RWPE2 (cell line): ENCODE measurements around the gene NTMT2.

ENCODE experiments used
- ATAC-seq: fragments of 200-7000 bp; cut with Tn5 transposase; 3 replicates; pipeline ENCODE4 v1.9.1; 2021; ENCODE audit warnings: low read depth
- DNase-seq: peaks from one replicate; pipeline ENCODE4 v3.0.0-alpha.2; 2020; ENCODE audit warnings: low spot score
- H3K27ac ChIP-seq: fragments of 450-650 bp; 2 replicates; pipeline ENCODE4 v1.5.1; 2017; ENCODE audit warnings: mild to moderate bottlenecking; ENCODE audit not compliant: poor library complexity, severe bottlenecking
- H3K27me3 ChIP-seq: fragments of 250-450 bp; sonication (Bioruptor Pico); 2 replicates; pipeline ENCODE4 v1.5.1; 2021; ENCODE audit warnings: mild to moderate bottlenecking, moderate library complexity; ENCODE audit not compliant: insufficient read depth, poor library complexity, severe bottlenecking
- H3K36me3 ChIP-seq: fragments of 250-450 bp; sonication (Bioruptor Pico); 2 replicates; pipeline ENCODE4 v1.5.1; 2020; ENCODE audit warnings: low read depth, mild to moderate bottlenecking, moderate library complexity
- H3K4me1 ChIP-seq: fragments of 250-450 bp; sonication (Bioruptor Pico); 2 replicates; pipeline ENCODE4 v1.5.1; 2021; ENCODE audit warnings: mild to moderate bottlenecking, moderate library complexity; ENCODE audit not compliant: insufficient read depth, poor library complexity, severe bottlenecking
- H3K4me3 ChIP-seq: fragments of 250-450 bp; sonication (Bioruptor Pico); 2 replicates; pipeline ENCODE4 v1.5.1; 2021; ENCODE audit warnings: mild to moderate bottlenecking, moderate library complexity; ENCODE audit not compliant: severe bottlenecking
- H3K9me3 ChIP-seq: fragments of 250-450 bp; sonication (Bioruptor Pico); 2 replicates; pipeline ENCODE4 v1.5.1; 2021; ENCODE audit warnings: mild to moderate bottlenecking, moderate library complexity; ENCODE audit not compliant: severe bottlenecking
- TF ChIP-seq, protein P1 (sequence below): fragments of 450-650 bp; IDR thresholded peaks from one replicate; pipeline ENCODE4 v1.5.1; 2017; ENCODE audit warnings: mild to moderate bottlenecking, moderate library complexity; ENCODE audit not compliant: poor library complexity, severe bottlenecking

The NTMT2 gene

DNA sequence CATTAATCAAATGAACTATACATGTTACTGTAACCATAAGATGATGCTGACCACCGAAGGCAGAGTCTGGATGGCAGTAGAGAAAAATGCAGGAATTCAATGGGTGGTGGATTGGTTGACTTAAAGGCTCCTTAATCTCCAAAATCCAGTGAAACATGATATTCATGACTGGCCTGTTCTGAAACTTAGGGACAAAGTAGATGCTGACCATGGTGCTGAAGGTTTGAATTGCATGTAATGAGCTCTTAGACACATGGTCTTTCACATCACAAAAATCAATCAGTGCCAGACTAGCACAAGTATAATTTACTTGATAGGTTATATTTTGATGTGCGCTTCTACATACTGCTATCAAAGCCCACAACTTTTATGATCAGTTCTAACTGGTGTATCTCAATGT lies 30.9 kb upstream of the NTMT2 start:
- TF ChIP-seq, protein P1, sequence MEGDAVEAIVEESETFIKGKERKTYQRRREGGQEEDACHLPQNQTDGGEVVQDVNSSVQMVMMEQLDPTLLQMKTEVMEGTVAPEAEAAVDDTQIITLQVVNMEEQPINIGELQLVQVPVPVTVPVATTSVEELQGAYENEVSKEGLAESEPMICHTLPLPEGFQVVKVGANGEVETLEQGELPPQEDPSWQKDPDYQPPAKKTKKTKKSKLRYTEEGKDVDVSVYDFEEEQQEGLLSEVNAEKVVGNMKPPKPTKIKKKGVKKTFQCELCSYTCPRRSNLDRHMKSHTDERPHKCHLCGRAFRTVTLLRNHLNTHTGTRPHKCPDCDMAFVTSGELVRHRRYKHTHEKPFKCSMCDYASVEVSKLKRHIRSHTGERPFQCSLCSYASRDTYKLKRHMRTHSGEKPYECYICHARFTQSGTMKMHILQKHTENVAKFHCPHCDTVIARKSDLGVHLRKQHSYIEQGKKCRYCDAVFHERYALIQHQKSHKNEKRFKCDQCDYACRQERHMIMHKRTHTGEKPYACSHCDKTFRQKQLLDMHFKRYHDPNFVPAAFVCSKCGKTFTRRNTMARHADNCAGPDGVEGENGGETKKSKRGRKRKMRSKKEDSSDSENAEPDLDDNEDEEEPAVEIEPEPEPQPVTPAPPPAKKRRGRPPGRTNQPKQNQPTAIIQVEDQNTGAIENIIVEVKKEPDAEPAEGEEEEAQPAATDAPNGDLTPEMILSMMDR, result no peak
- Histone ChIP-seq H3K36me3 (no peaks in the 10 kb centered on the region), H3K27ac (no peak overlapping the region), H3K4me3 (no peak overlapping the region), H3K4me1 (no peaks in the 10 kb centered on the region), H3K9me3 (no peaks in the 10 kb centered on the region), H3K27me3 (no peaks in the 10 kb centered on the region)
- ATAC-seq (no peak), DNase-seq (no peak)

DNA sequence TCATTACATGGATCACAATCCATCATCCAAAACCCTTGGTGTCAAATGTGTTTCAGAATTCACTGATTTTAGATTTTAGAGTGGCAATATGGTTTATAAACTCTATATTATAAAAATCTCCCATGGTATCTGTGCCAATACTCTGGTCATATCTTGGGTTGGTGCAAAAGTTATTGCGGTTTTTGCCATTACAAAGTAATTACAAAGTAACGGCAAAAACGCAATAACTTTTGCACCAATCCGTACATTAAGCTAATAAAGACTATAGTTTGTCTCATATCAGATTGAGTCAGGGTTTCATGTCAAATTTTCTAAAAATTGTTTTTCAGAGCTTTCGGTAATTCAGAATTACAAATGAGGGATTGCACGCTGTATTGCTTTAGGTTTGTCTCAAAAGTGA lies 23.4 kb upstream of the NTMT2 start:
- no peak overlapping the region for H3K4me3 ChIP-seq
- H3K27ac ChIP-seq, result no peak overlapping the region
- no peaks in the 10 kb centered on the region for H3K9me3 ChIP-seq
- no peak for DNase-seq
- no peaks in the 10 kb centered on the region for H3K27me3 ChIP-seq
- H3K36me3 ChIP-seq, result no peaks in the 10 kb centered on the region
- H3K4me1 ChIP-seq, result no peaks in the 10 kb centered on the region
- TF ChIP-seq, protein P1, result no peak
- ATAC-seq, result no peak

DNA sequence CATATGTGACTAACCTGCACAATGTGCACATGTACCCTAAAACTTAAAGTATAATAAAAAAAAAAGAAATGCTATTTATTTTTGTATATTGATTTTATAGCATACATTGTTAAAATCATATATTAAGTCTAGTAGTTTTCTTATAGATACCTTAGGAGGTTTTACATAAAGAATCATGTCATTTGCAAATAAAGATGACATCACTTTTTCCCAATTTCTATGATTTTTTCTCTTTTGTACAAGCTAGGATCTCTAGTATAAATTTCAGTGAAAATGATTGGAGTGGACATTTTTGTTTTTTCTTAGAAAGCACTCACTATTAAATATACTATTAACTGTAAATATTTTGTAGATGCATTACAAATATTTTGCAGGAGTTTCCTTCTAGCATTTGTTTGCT lies 20.5 kb upstream of the NTMT2 start:
- DNase-seq (no peak), ATAC-seq (no peak)
- Histone ChIP-seq H3K9me3 (no peaks in the 10 kb centered on the region), H3K4me1 (no peaks in the 10 kb centered on the region), H3K36me3 (no peaks in the 10 kb centered on the region), H3K27me3 (no peaks in the 10 kb centered on the region), H3K27ac (no peak overlapping the region), H3K4me3 (no peak overlapping the region)
- TF ChIP-seq, protein P1, result no peak

DNA sequence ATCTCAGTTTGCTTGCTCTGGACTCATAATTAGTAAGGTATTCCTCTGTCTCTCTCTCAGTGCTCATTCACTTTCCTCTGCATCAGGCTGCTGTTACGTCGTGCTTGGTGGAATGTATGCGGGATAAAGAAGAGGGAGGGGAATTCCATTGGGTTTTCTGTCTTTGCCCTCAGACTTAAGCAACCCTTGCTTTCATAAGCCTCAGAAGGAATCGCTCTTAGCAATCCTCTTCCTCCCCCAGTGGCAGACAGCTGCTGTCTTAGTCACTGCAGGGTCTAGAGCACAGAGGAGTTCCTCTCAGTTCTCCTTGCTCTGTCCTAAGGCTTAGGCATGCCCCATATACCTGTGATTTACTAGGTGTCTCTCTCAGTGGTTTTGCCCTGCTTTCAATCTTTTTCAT lies 19.1 kb upstream of the NTMT2 start:
- TF ChIP-seq, protein P1, result no peak
- no peaks in the 10 kb centered on the region for H3K36me3 ChIP-seq
- DNase-seq, result no peak
- H3K27ac ChIP-seq, result no peak overlapping the region
- H3K27me3 ChIP-seq, result no peaks in the 10 kb centered on the region
- ATAC-seq, result peak; percentile 85
- no peaks in the 10 kb centered on the region for H3K9me3 ChIP-seq
- H3K4me1 ChIP-seq, result no peaks in the 10 kb centered on the region
- no peak overlapping the region for H3K4me3 ChIP-seq

DNA sequence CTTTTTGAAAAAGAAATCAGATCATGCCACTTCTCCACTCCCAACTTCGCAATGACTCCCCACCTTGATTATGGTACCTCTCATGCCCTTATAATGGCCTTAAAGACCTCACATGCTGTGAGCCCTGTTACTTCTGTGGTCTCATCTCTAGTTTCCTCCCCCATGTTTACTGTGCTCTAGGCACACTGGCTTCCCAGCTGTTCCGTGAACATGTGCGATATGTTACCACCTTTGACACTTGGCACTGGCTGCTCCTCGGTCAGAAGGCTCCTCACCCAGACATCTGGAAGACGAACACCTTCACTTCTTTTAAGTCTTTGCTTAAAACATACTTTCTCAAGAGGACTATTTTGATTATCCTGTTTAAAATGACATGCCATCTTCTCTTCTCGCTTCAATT lies 14.3 kb upstream of the NTMT2 start:
- no peak overlapping the region for H3K27ac ChIP-seq

More for the DNA sequence above, 14.3 kb upstream of the NTMT2 start:
- ATAC-seq (no peak), DNase-seq (no peak)
- Histone ChIP-seq H3K4me1 (no peaks in the 10 kb centered on the region), H3K27me3 (no peaks in the 10 kb centered on the region), H3K9me3 (no peaks in the 10 kb centered on the region), H3K36me3 (no peaks in the 10 kb centered on the region), H3K4me3 (no peak overlapping the region)
- TF ChIP-seq, protein P1, result no peak
